Amniotic stem cell (primary cell): ENCODE data around the gene CD300LB.

ENCODE experiments used
- DNase-seq: peaks from one replicate; lab custom pipeline; 2025; lab: John Stamatoyannopoulos, UW

CD300LB gene

DNA sequence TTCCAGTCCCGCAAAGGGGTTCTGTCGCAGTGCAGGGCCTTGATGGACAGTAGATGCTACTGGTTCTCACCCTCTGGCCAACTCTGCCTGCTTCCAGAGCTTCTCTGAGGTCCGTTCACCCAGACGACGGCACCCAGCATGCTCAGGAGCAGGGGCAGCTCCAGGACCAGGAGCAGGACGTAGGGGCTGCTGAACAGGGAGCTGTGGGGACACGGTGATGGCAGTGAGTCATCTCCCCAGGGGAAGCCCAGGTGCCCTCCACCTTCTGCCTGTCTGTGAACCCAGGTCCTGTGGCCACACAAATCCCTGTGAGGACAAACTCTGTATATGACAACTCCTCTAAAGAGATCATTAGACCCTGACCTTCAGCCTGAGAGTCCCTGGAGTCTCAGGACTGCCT is 18.1 kb upstream of the CD300LB start:
- DNase-seq = no peak

DNA sequence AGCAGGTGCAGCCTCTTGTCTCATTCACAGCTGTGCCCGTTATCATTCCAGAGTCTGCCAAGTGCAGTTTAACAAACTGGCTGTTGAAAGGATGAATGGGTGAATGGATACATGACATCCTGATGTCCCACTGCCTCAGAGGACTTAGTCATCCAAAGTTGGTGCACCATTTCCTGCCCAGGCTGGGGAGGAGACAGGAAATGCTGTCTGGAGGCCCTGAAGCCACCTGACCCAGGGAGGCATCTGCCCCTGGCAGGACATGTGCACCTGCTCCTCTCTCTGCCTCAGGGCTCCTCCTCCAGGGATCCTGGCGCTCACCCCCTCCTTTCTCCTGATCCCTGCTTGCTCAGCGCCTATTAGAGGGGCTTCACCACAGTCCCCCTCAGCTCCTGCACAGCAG is 16.5 kb upstream of the CD300LB start:
- DNase-seq = no peak

DNA sequence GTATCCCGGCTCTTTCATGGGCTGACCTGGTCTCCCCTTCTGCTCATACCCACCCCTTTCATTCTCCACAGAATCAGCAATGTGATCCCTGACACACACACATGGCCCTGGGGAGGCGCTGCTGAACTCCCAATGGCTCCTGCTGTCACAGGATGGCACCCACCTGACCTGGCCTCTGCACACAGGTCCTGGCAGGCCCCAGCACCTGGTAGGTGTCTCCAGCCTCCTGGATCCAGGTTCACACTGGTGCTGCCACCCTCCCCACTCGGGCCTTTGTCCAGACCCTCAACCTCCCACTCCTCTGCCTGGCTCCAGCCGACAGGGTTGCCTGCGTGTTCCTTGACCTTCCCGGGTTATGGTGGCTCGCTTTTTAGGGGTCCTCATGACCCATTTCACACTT is 16.0 kb upstream of the CD300LB start:
- DNase-seq = no peak

DNA sequence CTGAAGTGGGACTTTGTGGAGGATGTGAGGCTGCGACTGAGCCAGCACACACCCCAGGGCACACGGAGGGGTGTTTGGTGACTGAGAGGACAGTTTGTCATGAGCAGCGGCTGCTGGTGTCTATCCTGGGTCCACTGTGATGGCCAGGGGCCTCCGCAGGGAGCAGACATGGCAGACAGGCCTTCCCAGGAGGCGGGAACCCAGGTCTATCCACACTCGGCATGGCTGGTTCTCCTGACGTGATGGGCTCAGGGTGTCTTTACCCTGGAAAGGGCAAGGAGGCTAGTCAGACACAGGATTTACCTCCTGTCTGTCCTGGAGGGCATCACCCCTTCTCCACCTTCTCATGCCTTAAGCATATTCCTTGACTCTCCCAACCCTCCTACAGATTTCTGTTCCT is 15.3 kb upstream of the CD300LB start:
- no peak for DNase-seq

DNA sequence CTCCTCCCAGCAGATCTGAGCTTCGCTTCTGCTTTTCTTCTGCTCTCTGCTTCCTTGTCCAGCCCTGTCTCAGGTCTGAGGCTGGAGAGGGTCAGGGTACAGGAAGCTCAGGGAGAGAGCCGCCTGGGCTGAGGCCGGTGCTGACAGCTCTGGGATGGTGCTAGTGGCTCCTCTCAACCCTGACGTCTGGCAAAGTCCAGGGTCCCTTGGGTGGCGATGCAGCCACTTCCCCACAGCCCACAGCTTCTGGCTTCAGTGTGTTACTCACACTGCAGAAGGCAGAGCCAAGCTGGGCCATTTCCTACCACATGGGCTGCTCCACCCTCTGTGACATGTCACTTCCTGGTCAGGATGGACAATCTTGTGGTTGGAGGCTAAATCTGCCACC is 14.6 kb upstream of the CD300LB start, which contains the start of gene CD300C:
TSS of gene CD300C (minus strand) at position 273 of the 388 bp plus-strand sequence. CDS start 333 bp downstream, outside the sequence.
- DNase-seq = no peak

DNA sequence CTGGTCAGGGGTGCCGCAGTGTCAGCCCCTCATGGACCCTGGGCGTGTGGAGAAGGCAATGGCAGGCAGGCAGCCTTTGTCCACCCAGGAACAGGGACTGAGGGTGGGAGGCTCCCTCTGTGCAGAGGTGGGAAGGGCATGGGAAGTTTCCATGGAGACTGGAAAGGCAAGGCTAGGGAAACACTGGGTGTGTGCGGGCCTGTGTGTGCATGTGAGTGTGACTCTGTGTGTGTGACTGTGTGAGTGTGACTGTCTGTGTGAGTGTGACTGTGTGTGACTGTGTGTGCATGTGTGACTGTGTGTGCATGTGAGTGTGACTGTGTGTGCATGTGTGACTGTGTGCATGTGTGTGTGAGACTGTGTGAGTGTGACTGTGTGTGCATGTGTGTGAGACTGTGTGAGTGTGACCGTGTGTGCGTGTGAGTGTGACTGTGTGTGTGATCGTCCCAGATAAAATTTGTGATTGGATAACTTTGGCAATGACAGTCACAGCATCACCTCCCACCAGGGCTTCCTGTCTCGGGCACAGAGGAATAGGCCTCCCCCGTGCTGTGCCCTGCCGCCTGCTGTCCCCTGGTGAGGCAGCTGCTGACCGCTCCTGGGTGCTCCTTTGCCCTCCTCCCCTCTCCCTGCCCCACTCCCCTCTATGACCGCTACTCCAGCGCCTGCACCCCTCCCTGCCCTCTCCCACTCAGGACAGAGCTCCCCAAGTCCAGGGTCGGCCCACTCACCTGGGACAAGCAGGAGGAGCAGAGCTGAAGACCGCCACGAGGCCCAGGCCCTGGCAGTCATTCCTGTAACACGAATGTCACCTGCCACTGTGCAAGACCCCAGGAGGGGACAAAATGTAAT is 13.9 kb upstream of the CD300LB start:
- no peak for DNase-seq

DNA sequence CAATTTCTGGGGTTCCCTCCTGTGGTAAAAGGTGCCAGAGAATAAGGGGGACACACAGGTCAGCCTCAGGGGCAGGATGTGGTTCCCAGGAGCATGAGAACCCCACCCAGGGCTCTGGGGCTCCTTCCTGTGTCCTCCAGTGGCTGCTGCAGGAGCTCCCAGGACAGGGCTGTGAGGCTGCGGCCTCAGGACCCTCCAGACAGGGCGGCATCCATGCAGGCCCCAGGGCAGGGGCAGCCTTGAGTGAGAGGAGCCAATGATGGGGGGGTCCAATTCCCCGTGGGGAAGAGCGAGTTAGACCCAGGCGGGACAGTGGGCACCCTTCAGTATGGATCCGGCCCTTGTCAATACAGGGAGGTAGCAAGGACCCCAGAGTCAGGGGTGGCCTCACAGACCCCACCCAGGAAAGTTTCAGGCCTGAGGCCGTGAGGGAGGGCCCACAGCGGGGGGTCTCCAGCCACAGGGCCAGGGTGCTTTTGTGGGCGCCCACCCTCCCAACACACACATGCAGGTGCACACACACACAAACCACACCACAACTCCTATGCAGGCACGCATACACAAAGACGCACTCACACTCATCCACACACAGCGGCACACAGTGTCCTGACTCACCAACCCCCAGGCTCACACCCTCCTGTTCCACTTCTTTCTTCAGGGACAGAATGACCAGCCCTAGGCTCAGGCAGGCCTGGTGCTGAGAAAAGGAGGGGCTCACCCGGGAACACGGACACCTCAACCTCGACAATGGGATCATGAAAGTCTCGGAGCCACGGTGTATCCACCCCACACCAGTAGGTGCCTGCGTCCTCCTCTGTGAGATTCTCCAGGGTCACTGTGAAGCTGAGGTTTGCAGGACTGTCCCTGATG is 12.9 kb upstream of the CD300LB start:
- no peak for DNase-seq

DNA sequence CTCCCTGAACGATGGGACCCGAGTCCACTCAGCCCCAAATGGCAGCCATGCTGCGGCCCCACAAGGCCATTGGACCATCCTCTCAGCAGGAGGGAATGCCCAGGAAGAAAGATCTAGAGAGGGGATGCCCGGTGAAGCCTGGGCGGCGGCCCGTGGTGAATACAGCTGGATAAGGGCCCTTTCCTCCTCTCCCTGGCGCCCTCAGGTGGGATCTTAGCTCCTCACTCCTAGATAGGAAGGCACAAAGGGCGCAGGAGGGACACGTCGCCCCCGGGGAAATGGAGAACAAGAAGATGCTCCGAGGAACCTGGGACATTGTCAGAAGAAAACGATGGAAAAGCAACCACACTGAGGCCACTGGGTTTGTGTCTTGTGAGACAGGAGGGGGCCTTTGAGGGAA is 12.1 kb upstream of the CD300LB start:
- no peak for DNase-seq

DNA sequence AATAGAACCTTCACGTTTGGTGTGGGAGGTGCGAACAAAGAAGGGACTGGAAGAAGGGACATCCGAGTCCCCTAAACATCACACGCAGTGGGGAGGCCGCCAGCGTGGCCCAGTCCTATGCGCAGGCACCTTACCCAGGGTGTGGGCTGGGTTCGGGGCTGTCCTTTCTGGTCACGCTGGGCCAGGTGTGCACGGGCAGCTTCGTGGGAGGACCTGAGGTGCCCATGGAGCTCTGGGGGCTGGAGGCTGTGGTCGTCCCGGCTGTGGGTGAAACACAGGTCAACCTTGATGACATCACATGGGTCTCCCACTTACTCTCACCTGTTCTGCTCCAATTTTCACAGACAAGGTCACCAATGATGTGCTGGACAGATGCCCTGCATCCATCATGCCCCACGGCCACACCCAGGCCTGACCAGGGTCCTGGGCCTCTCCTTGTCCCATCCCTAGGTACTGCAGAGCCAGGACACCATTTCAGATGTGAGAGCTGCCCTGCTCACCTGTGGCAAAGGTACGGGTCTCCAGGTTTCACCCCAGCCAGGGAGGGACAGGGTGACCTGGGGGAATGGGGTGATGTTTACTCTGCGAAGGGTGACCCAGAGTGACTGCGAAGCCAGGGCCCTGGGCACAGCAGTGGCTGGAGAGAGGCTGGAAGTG is 11.6 kb upstream of the CD300LB start:
- no peak for DNase-seq

DNA sequence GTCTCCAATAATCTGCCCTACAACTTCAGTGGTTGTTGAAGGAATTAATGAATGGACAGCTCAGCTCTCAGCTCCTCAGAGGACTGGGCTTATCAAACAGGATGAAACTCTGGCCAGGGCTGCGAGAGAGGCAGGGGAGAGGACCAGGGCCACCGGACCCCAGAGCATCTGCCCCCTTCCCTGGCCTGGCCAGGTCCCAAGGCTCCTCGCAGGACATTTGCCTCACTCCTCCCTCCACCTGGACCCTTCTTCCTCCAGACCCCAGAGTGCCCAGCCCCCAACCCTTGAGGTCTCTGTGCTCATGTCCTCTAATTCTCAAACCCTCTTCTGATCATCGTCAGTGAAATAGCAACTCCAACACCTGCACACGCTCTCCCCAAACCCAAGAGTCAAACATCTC is 10.9 kb upstream of the CD300LB start:
- DNase-seq = no peak

DNA sequence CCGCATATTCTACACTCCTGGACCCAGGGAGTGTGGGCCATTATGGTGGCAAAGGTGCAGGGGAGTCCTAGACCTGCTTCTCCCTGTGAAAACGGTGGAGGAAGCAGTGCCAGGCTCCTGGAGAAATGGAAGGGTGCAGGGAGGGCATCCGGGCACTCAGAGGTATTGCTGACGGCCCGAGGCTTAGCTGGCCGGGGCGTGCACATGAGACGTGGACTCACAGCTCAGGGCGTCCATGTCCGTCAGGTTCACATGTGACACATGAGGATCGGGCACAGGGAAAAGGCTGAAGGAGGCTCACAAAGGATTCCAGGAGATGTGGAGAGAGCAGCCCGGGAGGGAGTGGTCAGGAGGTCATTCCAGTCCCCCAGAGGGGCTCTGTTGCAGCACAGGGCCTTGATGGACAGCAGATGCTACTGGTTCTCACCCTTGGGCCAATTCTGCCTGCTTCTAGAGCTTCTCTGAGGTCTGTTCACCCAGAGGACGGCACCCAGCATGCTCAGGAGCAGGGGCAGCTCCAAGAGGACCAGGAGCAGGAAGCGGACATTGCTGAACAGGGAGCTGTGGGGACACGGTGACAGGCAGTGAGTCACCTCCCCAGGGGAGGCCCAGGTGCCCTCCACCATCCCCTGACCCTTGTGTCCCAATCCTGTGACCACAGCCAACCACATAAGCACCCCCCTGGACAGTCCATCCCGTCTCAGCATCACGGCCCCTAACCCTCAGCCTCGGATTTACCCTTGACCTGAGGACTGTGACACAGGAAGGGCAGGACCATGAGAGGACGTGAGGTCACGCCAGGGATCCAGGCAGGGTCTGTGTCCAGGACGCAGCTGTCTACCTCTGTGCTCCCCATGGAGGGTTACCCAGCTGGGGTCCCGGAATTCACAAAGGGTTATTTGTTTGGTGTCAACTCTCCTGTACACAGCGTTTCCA is 10.2 kb upstream of the CD300LB start:
- no peak for DNase-seq

DNA sequence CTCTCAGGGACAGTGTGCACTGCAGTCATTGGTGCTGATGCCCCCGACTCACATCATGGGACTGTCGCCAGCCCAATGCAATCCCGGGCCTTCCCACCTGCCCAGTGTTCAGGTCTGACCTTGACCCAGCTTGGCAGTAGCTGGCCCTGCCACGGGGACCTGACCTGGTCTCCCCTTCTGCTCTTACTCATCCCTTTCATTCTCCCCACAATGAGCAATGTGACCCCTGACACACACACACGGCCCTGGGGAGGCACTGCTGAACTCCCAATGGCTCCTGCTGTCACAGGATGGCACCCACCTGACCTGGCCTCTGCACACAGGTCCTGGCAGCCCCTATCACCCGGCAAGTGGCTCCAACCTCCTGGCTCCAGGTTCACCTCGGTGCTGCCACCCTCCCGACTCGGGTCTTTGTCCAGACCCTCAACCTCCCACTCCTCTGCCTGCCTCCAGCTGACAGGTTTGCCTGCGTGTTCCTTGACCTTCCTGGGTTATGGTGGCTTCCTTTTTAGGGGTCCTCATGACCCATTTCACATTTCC is 8.1 kb upstream of the CD300LB start:
- no peak for DNase-seq

DNA sequence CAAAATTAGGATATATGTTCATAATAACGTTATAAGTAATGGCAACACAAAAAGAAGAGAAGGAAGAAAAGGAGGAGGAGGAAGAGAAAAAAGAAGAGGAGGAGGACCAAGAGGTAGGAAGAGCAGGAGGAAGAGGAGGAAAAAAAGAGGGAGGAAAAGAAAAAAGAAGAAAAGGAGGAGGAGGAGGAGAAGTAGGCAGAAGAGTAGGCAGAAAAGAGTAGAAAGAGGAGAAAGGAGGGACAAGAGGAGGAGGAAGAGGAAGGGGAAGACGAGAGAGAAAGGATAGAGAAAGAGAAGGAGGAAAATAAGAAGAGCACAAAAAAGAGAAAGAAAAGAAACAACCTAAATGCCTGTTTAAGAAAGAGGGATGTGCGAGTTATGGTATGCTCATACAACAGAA is 5.6 kb upstream of the CD300LB start:
- DNase-seq = no peak

DNA sequence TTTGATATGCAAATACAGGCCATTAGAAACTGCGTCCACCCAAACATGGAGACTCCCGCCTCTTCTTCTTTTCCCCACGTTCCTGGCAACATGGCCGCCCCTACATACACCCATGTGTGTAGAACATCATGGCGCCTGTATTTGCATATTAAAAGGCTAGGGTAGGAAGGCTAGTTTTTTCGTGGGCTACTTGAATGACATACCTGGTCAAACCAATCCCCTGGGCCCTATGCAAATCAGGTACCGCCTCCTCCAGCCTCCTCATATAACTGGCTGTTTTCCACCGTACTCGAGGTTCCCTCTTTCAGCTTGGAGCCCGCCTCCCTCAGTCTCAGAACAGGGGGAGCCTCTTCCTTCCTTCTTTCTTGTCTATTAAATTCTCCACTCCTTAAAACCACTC is 840 bp upstream of the CD300LB start:
- DNase-seq = no peak

DNA sequence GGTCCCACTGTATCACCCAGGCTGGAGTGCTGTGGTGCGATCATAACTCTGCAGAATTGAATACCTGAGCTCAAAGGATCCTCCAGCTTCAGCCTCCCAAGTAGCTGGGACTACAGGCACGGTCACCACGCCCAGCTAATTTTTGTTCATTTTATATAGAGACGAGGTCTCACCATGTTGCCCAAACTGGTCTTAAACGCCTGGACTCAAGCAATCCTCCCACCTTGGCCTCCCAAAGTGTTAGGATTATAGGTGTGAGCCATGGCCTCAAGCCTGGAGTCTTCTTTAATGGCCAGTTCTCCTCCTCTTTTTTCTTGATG is 484 bp downstream of the CD300LB start:
- DNase-seq = no peak

DNA sequence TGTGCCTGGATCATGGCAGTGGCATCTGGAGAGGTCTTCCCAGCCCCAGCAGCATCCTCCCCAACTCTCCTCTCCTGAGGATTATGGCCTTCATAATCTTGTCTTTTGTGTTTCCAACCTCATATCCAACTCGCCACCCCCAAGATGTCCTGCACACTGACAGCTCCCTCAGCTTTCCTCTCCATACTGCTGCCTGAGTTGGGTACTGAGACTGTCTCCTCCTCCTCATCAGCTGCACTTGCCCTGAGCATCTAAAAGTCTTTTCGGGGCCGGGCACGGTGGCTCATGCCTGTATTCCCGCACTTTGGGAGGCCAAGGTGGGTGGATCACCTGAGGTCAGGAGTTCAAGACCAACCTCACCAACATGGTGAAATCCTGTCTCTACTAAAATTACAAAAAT is 2.0 kb downstream of the CD300LB start:
- DNase-seq = no peak

DNA sequence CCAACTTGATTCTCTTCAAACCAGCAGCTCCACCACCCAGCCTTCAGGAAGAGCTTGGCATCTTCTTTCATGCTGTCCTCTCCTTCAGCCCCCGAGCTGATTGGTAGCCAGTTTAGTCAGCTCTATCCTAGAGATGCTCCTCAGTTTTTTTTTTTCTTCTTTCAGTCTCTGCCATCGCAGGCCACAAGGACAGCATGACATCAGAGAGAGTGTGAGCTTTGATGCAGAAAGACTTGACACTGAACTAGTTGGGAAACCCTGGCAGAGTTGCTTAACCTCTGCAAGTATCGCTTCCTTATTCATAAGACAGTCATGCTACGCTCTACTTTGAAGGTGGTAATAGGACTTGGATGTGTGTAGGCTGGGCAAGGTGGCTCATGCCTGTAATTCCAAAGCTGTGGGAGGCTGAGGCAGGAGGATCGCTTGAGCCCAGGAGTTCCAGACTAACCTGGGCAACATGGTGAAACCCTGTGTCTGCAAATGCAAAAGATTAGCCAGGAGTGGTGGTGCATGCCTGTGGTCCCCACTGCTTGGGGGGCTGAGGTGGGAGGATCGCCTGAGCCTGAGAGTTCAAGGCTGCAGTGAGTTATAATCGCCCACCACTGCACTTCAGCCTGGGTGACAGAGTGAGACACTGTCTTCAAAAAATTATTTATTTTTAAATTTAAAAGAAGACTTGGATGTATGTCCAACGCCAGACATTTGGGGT is 2.6 kb downstream of the CD300LB start:
- no peak for DNase-seq

DNA sequence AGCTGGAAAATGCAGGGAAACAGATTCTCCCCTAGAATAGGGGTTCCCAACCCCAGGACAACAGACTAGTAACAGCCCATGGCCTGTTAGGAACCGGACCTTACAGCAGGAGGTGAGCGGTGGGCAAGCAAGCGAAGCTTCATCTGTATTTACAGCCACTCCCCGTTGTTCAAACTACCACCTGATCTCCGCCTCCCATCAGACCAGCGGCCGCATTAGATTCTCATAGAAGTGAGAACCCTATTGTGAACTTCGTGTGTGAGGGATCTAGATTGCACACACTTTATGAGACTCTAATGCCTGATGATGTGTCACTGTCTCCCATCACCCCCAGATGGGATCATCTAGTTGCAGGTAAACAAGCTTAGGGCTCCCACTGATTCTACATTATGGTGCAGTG is 3.5 kb downstream of the CD300LB start:
- DNase-seq = no peak

DNA sequence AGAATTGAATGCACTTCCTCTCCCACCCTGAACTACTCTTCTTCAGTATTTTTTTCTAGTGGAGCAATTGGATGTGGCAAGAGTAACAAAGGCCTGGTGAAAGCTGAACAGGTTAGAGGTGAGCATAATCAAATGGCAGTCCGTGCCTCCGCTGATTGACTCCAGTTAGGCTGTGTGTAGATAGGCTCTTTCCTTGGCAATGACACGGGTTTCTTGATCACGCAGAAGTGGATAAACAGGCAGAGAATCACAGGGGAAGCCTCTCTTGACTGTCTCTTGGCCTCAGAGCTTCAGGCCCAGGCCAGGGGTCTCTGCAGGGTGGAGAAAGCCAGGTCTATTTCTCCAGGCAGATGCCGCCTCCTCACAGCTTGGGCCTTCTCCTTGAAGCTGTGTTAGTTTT is 4.2 kb downstream of the CD300LB start:
- no peak for DNase-seq

DNA sequence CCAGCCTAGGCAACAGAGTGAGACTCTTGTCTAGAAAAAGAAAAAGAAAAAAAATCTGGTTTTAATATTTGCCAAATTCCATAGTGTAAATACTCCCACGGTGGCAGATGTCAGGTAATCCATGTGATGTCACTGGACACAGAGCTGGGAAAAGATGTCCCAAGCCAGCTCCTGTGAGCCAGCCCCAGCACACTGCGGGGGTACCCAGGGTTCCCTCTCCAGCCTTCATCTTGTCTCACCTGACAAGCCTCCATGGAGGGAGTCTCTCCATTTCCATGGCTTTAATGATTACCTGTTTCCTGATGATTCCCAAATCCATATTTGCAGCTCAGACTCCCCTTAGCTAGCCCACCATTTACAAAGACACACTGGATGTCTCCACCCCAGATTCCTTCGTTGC is 4.6 kb downstream of the CD300LB start:
- DNase-seq = no peak

DNA sequence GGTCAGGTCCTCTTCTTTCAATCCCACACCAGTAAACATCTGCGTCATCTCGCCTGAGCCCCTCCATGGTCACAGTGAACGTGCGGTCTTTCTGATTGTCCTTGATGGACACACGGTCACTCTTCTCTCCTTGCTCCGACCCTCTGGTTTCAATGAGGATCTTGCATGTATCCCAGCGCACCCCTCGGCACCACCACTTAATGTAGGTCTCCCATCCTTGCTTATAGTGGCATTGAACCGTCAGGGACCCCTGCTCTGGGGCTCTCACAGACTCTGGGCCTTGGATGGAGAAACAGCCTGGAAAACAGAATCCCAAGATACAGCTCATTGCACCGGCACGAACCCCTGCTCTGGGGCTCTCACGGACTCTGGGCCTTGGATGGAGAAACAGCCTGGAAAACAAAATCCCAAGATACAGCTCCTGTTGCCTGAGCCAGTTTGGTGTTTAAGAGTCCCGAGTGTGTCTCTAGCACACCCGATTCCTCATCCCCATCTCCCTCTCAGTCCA is 5.4 kb downstream of the CD300LB start:
- DNase-seq = no peak
